Stimulated activated naive B cell treated with anti-CD40 and anti-IgM and Interleukin-4, amounts not matched to agents 10 μg/mL and 1 μg/mL and 100 μg/mL, for 72 hours (primary cell): ENCODE data around the gene BNC2.

ENCODE experiments used
- ATAC-seq, 2 donors: fragments of 150-1000 bp; cut with Tn5 transposase; replicated peaks; 2 replicates each; pipeline ENCODE4 v1.10.0; 2021; ENCODE audit warnings: moderate library complexity in 1 of 2
- DNase-seq: peaks from one replicate; pipeline ENCODE4 v3.0.0; 2021
- H3K27ac Mint-ChIP-seq: one replicate; pipeline ENCODE4 v1.8.0; 2022; ENCODE audit warnings: mild to moderate bottlenecking, mixed read lengths
- H3K27me3 Mint-ChIP-seq, 2 donors: one replicate each; pipeline ENCODE4 v1.8.0; 2022; ENCODE audit warnings: mixed read lengths in 2 of 2
- H3K36me3 Mint-ChIP-seq, 2 donors: one replicate each; pipeline ENCODE4 v1.8.0; 2022; ENCODE audit warnings: mixed read lengths in 2 of 2, mild to moderate bottlenecking in 1 of 2
- H3K4me1 Mint-ChIP-seq, 2 donors: one replicate each; pipeline ENCODE4 v1.8.0; 2022; ENCODE audit warnings: mixed read lengths in 2 of 2, mild to moderate bottlenecking in 1 of 2
- H3K4me3 Mint-ChIP-seq, 2 donors: one replicate each; pipeline ENCODE4 v1.8.0; 2022; ENCODE audit warnings: mild to moderate bottlenecking in 2 of 2, mixed read lengths in 2 of 2, moderate library complexity in 1 of 2
- H3K9me3 Mint-ChIP-seq, 2 donors: one replicate each; pipeline ENCODE4 v1.8.0; 2022; ENCODE audit warnings: mixed read lengths in 2 of 2, mild to moderate bottlenecking in 1 of 2

Gene BNC2

DNA sequence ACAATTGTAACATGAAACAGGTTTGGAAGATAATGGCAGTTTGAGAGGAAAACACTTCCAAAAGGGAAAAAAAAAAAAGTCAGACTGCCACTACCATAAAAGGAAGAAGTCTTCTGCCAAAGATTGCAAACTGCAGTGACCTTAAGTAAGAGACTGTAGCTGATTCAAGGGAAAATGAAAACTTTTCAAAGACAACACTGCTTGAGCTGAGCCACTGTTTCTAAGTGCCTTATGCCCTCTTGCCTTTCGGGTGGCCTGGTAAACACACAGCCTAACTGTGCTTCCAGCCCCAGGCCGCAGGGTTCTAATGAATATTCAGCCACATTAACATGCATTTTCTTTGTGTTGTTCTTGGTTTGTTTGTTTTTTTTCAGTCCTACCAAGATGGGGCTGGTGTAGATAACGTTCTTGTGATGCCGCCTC, 354.6 kb downstream of the BNC2 start:
- Mint-ChIP-seq H3K27ac (no peak overlapping the region), H3K36me3 (no peaks in the 10 kb centered on the region), H3K27me3 (no peaks in the 10 kb centered on the region), H3K4me1 (no peaks in the 10 kb centered on the region), H3K9me3 (peaks cover 0 to 3% of the 10 kb centered on the region in 2 donors), H3K4me3 (no peak overlapping the region)
- ATAC-seq (no peak), DNase-seq (no peak)

DNA sequence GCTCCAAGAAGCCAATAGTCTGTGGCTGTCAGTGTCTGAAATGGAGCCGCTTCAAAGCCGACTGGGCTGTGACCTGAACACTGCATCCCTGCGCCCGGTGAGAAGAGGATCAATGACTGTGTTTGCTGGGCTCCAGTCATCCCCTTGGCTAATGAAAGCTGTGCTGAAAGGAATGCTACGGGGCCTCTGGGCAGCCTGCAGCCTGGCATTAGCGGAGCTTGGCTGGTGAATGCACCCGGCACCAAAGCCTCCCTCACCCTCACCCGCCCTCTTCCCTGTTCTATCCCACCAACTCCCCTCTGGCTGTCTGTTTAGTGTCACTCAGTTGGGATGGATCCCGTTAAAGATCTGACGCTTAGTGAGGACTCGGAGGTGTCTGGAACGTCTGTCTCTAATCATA, 355.3 kb downstream of the BNC2 start:
- Mint-ChIP-seq H3K27me3 (no peaks in the 10 kb centered on the region), H3K4me3 (no peak overlapping the region), H3K36me3 (no peaks in the 10 kb centered on the region), H3K9me3 (peaks cover 0 to 3% of the 10 kb centered on the region in 2 donors), H3K27ac (no peak overlapping the region), H3K4me1 (no peaks in the 10 kb centered on the region)
- DNase-seq (no peak), ATAC-seq (no peak)

DNA sequence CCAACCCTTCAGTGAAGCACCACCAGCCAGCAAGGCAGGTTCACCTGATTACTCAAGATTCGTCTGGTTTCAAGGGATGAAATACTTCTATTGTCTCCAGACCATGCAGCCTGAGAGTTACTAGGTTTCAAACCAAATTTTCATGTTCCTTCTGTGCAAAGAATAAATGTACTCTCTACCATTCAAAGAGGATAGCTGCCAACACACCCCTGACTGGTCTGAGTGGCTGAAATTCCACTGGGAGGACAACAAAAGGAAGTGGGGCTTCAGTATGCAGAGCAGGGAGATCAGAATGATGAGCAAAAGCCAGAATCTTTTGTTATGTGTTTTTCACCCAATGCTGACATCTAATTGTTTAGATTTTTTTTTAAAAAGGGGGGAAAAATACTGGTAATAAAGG, 356.3 kb downstream of the BNC2 start:
- Mint-ChIP-seq H3K4me1 (no peaks in the 10 kb centered on the region), H3K4me3 (no peak overlapping the region), H3K27me3 (no peaks in the 10 kb centered on the region), H3K36me3 (no peaks in the 10 kb centered on the region), H3K27ac (no peak overlapping the region), H3K9me3 (no peaks in the 10 kb centered on the region)
- ATAC-seq (no peak), DNase-seq (no peak)

DNA sequence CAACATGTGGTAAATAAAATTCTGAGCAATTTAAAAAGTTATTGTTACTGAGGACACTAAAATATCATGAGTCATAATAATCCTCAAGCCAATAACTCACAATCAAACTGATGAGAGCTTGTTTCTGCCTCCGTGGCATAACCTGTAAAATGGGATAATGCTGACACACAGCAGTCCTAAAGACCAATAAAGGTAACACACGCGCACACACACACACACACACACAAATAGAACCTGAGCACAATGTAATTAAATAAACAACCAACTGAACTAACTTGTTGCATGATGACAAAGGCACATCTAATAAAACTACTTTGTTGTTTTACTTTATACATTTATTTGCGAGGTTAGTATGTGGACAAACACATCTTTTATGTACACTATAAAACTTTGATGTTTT, 358.2 kb downstream of the BNC2 start:
- no peak for DNase-seq
- no peak for ATAC-seq
- Mint-ChIP-seq H3K36me3 (no peaks in the 10 kb centered on the region), H3K4me3 (no peak overlapping the region), H3K27me3 (no peaks in the 10 kb centered on the region), H3K4me1 (no peaks in the 10 kb centered on the region), H3K9me3 (no peaks in the 10 kb centered on the region), H3K27ac (no peak overlapping the region)

DNA sequence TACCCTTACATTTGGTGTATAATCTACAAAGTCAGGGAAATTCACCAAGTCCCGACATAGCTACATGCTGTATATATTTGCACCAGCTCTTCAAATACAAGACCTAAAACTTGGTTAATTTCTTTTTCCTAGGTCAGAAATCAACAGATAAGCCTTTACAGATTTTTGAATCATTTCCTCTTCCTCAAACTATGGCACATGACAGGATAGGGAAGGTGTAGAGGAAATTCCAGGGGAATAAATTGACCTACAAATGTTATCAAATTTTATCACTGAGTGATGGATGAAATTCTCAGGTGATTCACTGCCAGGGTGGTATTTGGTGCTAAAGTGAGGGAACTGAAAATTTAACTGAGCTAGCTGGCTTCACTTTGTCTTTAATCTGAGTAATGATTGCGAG, 360.0 kb downstream of the BNC2 start:
- no peak overlapping the region for H3K27ac Mint-ChIP-seq
- DNase-seq = no peak

DNA sequence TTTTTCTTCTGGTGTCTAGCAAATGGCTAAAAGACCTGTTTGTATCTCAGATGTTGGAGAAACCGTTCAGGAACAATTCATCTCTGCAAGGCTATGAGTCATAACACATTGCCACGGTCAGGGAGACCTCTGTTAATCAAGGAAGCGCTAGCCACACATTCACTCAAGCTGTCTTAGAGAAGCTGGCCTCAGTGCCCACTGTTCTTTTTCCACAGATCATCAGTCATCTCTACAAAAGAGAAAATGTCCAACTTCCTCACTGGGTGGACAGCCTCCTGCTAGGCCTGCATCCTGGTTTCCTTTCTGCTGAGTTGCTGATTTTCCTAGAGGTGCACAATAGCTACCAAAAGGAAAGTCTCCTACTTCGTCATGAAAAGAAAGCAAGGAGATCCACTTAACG, 360.5 kb downstream of the BNC2 start:
- ATAC-seq (no peak), DNase-seq (no peak)
- H3K4me1 Mint-ChIP-seq = no peaks in the 10 kb centered on the region
- no peaks in the 10 kb centered on the region for H3K27me3 Mint-ChIP-seq
- H3K9me3 Mint-ChIP-seq = no peaks in the 10 kb centered on the region
- no peak overlapping the region for H3K4me3 Mint-ChIP-seq
- H3K27ac Mint-ChIP-seq = no peak overlapping the region
- H3K36me3 Mint-ChIP-seq = no peaks in the 10 kb centered on the region

More for the DNA sequence above, 360.0 kb downstream of the BNC2 start:
- no peak overlapping the region for H3K4me3 Mint-ChIP-seq
- H3K27me3 Mint-ChIP-seq = no peaks in the 10 kb centered on the region
- no peak for ATAC-seq
- H3K9me3 Mint-ChIP-seq = no peaks in the 10 kb centered on the region
- H3K36me3 Mint-ChIP-seq = no peaks in the 10 kb centered on the region
- no peaks in the 10 kb centered on the region for H3K4me1 Mint-ChIP-seq

DNA sequence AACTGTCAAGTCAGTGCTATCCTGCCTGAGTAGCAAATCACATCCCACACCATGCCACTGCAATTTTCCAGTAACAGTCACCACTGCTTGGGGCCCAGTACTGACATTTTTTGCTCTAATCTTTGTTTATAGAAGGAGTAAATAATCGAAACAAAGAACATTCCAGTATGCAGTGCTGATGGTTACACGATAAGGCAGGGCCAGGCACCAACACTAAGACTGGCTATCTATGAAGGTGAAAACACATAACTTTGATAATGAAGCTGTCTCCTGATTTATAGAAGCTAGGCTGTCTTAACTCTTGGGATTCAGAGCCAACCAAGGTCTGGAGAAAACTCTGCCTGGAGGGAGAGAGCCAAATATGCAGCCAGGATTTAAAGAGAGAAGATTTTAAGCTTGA, 365.3 kb downstream of the BNC2 start:
- H3K36me3 Mint-ChIP-seq = no peaks in the 10 kb centered on the region
- H3K27ac Mint-ChIP-seq = no peak overlapping the region
- H3K4me1 Mint-ChIP-seq = no peaks in the 10 kb centered on the region
- H3K27me3 Mint-ChIP-seq = no peaks in the 10 kb centered on the region
- H3K9me3 Mint-ChIP-seq = peaks cover 0 to 2% of the 10 kb centered on the region in 2 donors
- no peak for DNase-seq
- no peak for ATAC-seq
- H3K4me3 Mint-ChIP-seq = no peak overlapping the region

DNA sequence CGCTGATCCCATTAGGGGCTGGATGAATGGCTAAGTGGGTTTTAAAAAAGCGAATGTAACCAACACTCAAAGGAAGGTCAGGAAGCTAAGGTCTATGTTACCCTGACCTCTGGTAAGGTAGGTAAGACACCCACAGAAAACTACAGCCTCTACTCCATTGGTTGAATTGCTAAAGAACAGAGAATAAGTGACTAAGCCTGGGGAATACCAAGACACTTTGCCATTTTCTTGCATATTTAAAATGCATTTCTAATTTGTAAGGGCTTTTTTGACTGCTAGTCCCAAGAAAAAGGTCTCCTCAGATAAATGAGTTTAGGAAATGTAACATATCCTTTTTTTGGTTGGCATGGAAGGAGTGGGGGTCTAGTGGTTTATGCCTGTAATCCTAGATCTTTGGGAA, 368.7 kb downstream of the BNC2 start:
- no peak for DNase-seq
- Mint-ChIP-seq H3K36me3 (no peaks in the 10 kb centered on the region), H3K27ac (no peak overlapping the region)

DNA sequence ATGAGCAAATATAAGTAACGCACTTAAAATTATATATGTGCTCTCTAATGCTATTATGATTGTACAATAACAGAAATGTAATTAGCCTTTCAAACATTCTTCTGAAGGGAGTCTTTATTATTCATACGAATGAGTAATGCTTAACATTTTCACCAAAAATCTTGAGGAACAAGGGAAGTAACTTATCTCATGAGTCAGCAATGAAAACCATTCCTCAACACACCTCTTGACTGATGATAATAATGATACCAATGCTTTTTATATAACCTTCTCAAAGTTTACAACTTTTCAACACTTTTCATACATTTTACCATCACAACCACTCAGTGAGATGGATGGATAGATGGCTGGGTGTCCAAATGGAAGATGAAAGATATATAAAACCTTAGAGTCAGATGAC, 369.3 kb downstream of the BNC2 start:
- H3K4me1 Mint-ChIP-seq = no peaks in the 10 kb centered on the region
- no peaks in the 10 kb centered on the region for H3K36me3 Mint-ChIP-seq
- no peak overlapping the region for H3K27ac Mint-ChIP-seq
- DNase-seq (no peak), ATAC-seq (no peak)
- no peaks in the 10 kb centered on the region for H3K27me3 Mint-ChIP-seq
- peaks cover 0 to 5% of the 10 kb centered on the region in 2 donors for H3K9me3 Mint-ChIP-seq
- H3K4me3 Mint-ChIP-seq = no peak overlapping the region

More for the DNA sequence above, 368.7 kb downstream of the BNC2 start:
- Mint-ChIP-seq H3K4me3 (no peak overlapping the region), H3K27me3 (no peaks in the 10 kb centered on the region), H3K4me1 (no peaks in the 10 kb centered on the region), H3K9me3 (peaks cover 0 to 5% of the 10 kb centered on the region in 2 donors)
- no peak for ATAC-seq

DNA sequence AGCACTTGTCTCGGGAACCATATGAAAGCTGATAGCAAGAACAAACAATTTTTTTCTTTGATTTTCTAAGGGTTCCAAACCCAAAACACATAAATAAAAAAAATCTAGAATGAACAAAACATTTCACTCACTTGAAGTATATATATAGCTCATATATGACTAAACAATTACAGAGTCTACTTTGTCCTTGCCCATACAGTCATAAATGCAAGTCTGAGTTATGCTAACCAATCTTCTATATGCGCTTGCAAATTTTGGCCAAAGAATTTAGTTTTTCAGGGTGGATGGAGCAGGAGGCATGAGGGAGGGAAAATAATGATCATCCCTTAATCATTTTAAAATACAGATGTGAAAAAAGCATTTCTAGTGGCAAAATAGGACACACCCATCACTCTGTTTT, 370.1 kb downstream of the BNC2 start:
- H3K4me1 Mint-ChIP-seq = no peaks in the 10 kb centered on the region
- peaks cover 0 to 5% of the 10 kb centered on the region in 2 donors for H3K9me3 Mint-ChIP-seq
- ATAC-seq (no peak), DNase-seq (no peak)
- H3K27me3 Mint-ChIP-seq = no peaks in the 10 kb centered on the region
- H3K36me3 Mint-ChIP-seq = no peaks in the 10 kb centered on the region
- no peak overlapping the region for H3K27ac Mint-ChIP-seq
- H3K4me3 Mint-ChIP-seq = no peak overlapping the region

DNA sequence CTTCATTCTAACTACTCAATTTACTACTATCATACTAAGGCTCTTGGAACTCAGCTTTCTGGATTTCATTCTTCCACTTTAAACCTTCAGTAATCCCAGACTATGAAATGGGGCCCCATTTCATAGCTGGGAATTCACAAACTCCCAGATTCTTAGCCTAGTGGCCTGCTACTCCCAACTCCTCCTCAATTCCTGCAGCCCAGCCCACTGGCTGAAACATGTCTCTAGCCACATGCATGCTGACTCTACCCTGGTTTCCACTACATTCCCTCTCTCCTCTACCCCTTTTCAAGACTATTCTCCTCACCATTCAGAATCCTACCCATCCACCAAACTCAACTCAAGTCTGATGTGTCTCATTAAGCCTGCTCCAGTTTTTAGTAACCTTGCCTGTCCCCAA, 370.6 kb downstream of the BNC2 start:
- no peak overlapping the region for H3K27ac Mint-ChIP-seq
- no peaks in the 10 kb centered on the region for H3K36me3 Mint-ChIP-seq
- no peak for ATAC-seq
- H3K4me3 Mint-ChIP-seq = no peak overlapping the region
- DNase-seq = no peak
- H3K4me1 Mint-ChIP-seq = no peaks in the 10 kb centered on the region
- peaks cover 0 to 5% of the 10 kb centered on the region in 2 donors for H3K9me3 Mint-ChIP-seq
- H3K27me3 Mint-ChIP-seq = no peaks in the 10 kb centered on the region

DNA sequence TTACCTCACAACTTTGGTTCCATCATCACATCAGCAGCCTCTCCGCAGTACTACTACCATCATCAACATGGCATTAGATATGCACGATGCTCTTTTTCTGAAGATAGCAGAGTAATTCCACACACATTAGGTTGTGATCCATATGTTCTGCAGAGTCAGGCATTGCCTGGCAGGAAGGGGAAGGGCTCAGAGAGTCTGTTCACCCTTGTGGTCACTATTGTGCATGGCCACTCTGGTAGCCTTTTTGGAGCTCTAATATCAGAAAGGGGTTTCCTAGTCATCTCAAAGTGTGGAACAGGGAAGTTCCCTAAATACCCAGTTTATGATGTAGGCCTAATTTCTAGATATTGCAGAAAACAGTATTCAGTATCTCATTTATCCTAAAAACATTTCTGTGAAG, 373.6 kb downstream of the BNC2 start:
- Mint-ChIP-seq H3K9me3 (peaks cover 0 to 7% of the 10 kb centered on the region in 2 donors), H3K36me3 (no peaks in the 10 kb centered on the region), H3K4me1 (no peaks in the 10 kb centered on the region), H3K4me3 (no peak overlapping the region), H3K27me3 (no peaks in the 10 kb centered on the region), H3K27ac (no peak overlapping the region)
- ATAC-seq (no peak), DNase-seq (no peak)

DNA sequence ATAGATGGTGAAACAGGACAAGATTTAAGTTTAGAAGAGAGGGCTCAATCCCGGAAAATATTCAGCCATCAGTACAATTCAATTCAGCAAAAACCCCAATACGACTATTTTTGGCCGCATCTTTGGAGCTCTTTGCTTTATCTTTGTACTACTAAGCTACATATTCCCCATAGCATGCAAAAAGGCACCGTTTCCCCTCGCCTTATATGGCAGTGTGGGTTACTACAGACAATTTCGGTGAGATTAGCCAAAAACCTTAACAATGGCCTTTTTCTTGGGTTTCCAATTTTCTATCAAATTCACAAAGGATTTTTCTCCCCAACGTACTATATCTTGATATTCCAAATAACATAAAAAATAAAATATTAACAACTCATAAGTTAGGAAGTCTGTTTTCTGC, 382.6 kb downstream of the BNC2 start:
- Mint-ChIP-seq H3K27me3 (no peaks in the 10 kb centered on the region), H3K36me3 (no peaks in the 10 kb centered on the region), H3K27ac (no peak overlapping the region), H3K4me1 (no peaks in the 10 kb centered on the region), H3K9me3 (peaks cover 0 to 1% of the 10 kb centered on the region in 2 donors), H3K4me3 (no peak overlapping the region)
- DNase-seq = no peak
- ATAC-seq = no peak

DNA sequence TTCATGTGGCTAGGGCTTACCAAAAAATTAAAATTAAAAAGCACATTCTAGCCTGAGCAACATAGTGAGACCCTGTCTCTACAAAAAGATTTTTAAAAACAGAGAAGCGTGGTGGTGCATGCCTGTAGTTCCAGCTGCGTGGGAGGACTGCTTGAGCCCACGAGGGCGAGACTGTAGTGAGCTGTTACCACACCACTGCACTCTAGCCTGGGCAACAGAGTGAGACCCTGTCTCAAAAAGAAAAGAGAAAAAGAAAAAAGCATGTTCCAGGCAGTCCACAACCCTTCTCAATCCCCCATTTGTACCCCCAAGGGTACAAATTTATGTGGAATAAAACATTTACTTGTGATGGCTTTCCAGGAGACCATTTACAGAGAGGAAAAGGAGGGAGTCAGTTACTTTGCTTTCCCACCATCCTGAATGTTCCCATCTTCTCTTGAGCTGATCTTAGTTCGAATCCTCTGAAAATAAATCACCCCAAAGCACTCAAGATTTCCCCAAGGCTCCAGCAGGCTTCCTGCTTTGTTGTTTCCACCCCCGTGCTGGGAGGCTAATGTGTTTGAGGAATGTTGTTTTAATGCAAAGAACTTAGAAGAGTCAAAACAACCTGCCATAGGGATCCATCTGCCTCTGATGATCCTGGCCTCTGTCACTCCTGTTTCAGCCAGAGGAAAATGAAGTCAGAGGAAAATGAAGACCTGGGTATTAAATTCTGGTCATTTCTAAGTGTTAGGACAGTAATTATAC, 384.7 kb downstream of the BNC2 start:
- H3K4me1 Mint-ChIP-seq = no peaks in the 10 kb centered on the region
- peaks cover 0 to 1% of the 10 kb centered on the region in 2 donors for H3K9me3 Mint-ChIP-seq
- no peak overlapping the region for H3K4me3 Mint-ChIP-seq
- H3K27ac Mint-ChIP-seq = no peak overlapping the region
- H3K36me3 Mint-ChIP-seq = no peaks in the 10 kb centered on the region
- DNase-seq (no peak), ATAC-seq (no peak)
- H3K27me3 Mint-ChIP-seq = no peaks in the 10 kb centered on the region

DNA sequence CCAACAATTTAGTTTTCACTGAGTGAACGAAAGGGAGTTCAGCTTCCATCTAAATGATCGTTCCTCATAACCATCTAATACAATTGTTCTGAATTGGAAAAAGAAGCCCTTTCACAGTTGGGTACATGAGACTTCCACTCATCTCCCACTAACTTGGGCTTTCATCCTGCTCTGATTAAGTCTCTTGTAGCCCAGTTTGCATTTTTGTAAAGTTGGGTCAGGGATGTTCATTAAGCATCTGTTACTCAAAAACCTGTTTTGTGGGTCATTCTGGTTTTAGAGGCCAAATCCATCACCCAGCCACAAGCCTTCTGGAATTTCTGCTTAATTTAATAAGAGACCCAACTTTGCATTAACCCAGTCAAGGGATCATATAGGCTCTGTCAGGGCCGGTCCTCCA, 385.3 kb downstream of the BNC2 start:
- Mint-ChIP-seq H3K4me3 (no peak overlapping the region), H3K9me3 (no peaks in the 10 kb centered on the region), H3K4me1 (no peaks in the 10 kb centered on the region), H3K27ac (no peak overlapping the region), H3K27me3 (no peaks in the 10 kb centered on the region), H3K36me3 (no peaks in the 10 kb centered on the region)
- DNase-seq (no peak), ATAC-seq (no peak)

DNA sequence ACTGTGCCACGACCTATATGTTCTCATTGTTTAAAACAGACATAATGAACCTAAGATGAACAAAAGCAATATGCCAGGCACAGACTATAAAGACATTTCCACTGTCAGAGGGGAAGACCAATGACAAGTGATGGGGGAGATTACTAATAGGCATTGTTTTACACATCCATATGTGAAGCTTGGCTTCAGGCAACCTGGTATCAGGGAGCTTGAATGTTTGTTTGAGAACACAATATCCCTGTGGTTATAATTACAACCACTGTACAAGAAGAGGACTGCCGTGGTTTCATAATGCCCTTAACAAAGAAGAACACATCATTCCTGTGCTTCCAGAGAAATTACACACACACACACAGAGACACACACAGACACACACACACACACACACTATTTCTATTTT, 385.7 kb downstream of the BNC2 start:
- no peaks in the 10 kb centered on the region for H3K36me3 Mint-ChIP-seq

More for the DNA sequence above, 385.7 kb downstream of the BNC2 start:
- no peak for ATAC-seq
- no peaks in the 10 kb centered on the region for H3K9me3 Mint-ChIP-seq
- H3K4me1 Mint-ChIP-seq = no peaks in the 10 kb centered on the region
- DNase-seq = no peak
- no peak overlapping the region for H3K27ac Mint-ChIP-seq
- H3K4me3 Mint-ChIP-seq = no peak overlapping the region
- no peaks in the 10 kb centered on the region for H3K27me3 Mint-ChIP-seq
